GM04504 (cell line): ENCODE results near the gene POU2AF3.

Experiments used
- DNase-seq: peaks from one replicate; pipeline ENCODE4 v3.0.0-alpha.2; 2012; ENCODE audit warnings: low read depth

Gene POU2AF3

DNA sequence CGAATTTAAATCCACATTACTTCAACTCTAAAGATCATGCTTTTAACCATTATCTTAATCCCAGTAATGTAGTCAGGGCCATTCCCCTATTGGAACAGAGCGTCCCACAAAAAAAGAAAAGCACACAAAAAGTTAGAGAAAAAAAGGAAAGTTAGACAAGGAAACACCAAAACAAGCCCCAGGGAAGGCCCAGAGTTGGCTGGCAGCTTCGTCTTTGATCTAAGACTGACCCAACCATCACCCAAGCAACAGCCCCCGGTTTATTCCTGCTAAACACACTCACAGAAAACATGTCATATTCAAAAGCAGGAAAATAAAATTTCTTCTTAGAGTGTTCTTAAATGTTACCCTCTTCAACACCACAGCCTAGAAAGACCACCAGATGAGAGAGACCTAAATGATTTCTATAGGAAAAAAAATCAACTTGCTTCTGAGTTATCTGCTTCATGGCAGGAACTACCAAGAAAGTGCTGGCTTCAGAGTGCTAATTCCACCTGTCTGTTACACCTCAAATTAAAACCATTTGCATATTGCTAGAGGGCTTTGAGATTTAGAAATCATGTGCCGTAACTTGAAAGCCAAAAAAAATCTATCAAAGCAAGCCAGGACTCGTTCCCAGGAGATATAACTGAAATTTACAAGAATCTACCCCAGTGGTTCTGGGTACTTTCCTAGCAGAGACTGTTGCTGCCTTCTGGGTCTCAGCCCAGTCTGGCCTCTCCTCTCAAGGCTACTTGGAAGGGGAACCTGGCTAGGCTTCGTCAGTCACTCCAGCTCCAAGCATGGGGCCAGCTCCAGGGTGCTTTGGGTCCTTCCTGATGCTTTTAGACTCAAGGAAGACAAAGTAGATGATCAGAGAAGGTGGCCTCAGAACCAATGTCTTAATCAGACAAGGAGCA is 31.2 kb downstream of the POU2AF3 start:
- no peak for DNase-seq

DNA sequence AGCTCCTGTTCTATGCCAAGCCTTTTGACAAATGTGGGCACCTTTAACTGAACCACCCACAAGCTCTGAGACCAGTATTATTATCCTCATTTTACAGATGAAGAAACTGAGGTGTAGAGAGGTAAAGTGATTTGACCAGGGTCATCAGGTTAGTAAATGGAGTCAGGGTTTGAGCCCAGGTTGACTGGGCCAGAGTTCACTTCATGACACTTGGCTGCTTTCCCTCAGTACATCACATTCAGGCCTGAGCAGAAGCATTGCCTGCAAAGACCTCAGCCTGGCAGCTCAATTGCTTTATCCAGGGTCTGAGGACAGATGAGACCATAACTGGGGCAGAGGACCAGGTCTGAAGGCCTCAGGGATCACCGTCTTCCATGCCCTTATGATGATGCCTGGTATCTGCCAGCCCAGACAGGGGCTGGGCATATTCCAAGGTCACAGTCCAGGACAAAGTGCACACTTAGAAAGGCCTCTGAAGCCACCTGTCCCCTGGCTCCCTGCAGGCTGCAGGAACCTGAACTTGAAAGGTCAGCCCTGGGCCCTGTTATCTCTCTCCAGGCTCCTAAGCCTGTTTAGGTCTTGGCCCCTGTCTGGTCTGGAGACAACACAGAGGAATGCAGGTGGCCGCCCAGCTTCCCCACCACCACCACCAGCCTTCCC is 32.0 kb downstream of the POU2AF3 start:
- DNase-seq: no peak

DNA sequence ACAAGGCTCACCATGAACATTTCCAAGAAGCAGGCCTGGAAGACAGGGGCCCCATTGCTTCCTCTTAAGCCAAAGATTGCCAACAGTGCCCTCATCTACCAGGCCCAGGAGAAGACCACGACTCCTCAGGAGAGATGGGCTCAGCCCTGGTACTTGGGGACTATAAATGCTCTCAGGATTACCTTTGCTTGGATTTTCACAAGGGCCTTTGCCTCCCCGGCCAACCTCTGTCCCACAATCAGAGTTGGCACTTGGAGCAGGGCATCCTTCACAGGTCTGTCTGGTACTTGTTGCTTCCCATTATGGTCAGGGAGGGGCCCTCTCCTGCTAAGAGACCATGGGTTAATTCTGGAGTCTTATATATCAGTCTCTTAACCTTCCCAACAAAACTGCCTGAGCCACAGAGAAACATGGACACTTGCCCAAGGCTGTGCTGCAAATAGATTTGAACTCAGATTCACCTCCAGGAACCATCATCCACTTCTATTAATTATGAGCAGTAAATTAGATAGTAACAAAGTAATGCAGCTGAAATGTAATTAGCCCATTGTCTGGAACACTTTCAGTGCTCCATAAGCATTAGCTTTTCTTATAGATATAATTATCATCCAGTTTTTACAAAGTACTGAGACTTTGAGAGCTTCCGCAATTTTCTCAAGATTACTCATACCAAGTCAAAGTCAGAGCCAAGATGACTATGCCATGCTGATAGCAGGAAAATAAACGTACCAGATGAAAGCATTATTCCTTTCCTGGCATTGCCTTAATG is 33.5 kb downstream of the POU2AF3 start:
- DNase-seq: no peak

DNA sequence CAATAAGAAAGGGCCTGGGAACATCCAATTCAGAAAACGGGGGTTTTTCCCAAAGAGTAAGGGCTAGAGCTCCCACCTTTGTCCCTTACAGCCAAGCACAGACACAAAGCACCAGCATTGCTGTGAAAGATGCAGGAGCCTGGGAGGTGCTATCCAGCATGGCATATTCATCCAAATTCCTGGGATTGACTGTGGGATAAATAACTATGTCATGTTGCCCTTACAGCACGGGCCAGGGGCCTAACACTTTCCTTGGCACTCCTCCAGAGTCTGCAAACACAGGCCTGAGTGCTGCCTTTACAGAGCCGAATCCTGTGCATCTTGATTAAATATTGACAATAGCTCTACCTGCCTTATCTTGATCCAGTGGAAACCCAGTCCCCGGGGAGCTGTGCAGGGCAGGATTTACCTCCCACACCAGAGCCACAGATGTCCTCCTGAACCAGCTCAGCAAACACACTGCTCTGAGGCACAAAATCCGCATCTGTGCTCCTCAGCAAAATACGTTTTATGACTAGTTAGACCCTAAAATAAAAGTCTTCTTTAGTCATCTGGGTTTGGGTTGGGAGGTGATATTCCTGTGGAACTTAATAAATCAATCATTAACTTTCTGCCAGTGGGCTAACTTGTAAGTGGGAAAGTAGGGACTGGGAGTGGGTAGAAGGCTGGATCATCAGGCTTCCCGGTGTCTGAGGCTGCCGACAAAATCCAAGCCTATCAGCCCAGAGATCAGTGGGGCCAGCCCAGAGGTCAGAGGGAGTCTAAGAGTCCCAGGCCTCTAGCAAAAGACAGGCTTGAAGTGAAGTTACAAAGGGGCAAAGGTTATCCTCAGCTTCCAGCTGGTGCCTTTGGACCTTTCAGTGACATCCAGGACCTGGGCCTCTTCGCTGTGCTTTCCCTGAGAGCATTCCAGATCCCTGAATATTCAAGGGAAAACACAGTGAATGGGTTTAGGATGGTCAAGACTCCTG is 36.5 kb downstream of the POU2AF3 start:
- DNase-seq: no peak

DNA sequence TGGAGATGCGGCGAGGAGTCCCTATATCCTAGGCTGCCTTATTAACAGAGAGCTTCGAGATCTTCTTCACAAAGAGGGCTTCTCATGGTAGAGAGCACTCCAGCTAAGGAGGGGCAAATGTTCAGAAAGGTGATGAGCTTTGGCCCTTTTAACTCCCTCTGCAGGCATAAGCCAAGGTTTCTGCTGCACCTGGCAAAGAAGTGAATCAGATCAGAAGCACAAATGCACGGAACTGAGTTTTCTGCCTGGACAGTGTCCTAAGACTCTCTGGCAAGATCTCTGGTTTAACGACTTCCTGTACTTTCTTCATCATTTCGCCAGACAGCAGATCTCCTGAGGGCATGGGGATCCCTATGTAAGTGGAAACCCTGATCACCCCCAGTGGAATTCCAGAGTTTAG is 37.2 kb downstream of the POU2AF3 start:
- DNase-seq: no peak

DNA sequence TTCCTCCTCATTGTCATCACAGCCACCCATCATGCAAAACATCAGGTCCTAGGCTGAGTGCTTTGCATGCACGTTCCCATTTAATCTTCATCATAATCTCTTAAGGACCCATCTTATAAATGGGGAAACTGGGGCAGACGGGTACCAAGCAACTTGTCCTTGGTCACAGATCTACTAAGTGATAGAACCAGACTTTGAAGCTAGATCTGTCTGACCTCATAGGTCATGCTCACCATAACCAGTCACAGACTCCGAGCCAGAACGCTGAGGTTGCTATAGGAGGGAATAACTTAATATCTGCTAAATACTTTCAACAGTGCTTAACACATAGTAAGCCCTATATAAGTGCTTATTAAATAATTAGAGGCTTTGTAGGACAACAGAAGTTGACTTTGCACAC is 37.7 kb downstream of the POU2AF3 start:
- no peak for DNase-seq

DNA sequence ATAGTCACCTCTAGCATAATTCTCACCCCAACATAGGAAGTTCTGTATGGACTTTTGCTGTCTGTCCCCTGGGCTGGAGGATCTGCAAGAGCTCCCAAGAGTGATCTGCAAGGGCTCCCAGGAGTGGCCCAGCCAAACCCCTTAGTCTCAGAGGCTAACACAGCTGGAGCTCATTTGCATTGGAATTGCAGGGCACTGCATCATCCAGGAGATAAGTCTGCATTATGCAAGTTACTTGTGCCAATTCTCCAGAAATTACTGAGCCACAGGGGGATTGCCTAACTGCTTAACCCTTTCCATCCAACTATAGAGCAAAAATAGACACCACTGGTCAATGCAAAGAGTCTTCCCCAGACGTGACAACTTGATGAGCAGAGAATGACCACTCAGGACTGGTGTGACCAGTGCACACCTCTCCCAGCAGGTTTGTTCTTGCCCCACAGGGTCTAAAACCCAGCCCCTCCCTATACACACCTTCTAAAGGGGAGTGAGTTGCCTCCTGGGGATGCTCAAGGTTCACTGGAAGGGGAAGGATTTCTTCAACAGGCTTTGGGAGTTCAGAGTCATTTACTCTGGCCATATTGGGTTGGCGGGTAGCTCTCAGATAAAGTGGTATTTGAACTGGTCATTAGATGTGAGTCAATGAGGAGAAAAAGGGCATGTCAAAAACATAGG is 38.4 kb downstream of the POU2AF3 start:
- peak; percentile 56 for DNase-seq

DNA sequence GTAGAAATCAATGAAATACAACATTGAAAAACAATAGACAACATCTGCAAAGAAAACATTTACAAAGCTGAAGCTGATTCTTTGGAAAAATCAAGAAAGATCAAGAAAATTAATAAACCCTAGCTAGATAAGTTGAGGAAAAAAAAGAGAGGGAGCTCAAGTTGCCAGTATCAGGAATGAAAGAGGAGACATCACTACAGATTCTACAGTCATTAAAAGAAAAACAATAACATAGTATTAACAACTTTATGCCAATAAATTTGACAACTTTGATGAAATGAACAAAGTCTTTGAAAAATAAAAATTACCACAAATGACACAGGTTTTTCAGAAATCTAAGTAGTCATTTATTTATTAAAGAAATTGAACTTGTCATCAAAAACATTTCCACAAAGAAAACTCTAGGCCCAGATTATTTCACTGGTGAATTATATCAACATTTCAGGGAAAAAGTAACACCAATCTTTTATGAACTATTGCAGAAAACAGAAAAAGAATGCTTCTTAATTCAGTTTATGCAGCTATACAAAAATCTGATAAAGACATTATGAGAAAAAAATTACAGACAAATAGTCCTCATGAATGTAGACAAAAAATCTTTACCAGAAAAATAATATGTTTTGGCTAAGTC is 41.5 kb downstream of the POU2AF3 start:
- no peak for DNase-seq

DNA sequence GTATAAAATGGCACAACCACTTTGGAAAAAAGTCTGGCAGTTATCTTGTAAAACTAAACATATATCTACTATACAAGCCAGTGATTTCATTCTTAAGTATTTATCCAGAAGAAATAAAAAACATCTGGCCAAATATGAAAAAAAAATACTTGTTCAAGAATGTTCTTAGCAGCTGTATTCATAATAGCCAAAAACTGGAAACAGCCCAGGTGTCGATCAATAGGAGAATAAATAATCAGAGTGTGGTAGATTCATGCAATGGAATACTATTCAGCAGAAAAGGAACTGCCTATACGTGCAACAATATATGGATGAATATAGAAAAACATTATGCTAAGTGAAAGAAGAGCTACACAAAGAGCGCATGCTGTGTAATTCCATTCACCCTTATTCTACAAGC is 44.0 kb downstream of the POU2AF3 start:
- no peak for DNase-seq

DNA sequence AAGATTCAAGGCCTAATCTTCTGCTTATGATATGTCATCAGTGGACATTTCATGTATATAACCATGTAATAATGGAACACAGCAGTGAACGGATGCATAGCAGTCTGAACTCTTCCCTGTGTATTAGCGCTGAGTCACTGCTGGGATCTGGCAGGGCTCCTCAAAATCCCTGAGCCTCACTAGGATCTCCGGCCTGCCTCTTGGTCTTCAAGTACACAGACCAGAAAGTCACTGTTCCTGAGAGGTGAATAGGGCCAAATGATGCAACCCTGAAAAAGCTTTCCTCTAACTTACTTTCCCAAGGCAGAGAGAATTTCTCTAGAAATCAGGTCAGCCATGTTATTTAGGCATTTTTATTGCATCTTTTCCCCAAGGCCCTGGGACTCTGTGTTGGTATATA is 45.7 kb downstream of the POU2AF3 start:
- peak; percentile 53 for DNase-seq

DNA sequence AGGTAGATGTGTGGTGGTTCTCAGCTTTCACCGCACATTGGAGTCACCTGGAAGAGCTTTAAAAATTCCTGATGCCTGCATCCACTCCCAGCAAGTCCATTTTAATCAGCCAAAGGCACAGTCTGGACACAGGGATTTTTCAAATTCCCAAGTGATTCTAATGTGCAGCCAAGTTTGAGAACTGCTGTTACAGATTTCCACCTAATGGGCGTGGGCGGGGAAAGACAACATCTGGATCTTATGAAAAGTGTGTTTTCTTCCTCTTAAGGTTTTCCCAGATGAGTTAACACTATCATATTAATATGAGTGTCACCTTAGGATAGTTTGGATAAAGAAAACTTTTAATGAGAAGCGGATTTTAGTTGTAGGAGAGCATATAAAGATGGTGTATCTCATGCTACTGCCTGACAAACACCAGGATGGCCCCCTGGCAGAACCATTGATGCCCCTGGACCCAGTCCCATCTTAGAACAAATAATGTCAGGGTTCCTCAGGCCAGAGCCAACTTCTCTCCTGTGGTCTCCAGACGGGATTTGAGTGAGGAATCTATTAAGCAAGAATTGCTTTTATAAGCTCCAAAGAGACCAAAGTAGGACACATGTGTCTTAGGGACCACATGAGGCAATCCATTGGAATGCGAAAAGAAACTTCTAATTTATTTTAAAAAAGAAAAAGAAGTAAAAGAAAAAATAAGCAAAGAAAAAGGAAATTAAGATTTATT is 48.8 kb downstream of the POU2AF3 start:
- no peak for DNase-seq

DNA sequence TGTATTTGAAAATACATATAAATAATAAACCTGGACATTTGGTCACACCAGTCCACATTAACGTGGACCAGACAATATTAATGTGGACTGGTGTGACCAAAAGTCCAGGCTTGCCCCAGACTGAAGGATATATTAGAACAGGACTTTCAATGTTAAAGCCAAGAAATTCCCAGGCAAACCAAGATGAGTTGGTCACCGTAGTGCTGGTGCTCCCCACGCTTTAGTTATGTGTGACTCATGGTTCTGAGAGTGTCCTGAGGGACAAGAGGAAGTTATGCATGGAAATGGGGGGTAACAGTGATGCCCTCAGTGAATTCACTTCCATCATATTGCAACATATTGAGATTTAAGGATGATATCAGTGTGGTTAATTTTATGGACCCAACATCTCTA is 49.4 kb downstream of the POU2AF3 start:
- no peak for DNase-seq

DNA sequence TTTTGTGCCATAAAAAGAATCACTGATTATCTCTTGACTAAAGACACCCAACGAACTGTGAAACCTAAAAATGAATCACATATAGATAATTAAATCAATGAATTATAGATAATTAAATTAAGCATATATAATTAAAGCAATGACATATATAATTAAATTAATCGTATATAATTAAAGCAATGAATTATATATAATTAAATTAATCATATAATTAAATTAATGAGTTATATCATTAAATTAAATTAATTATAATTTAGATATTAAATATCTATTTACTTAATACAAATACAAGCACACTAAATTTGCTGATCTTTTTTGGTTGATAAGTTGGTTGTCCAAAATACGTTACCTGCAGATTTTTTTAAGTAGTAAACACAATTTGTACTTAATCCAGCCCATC is 49.8 kb downstream of the POU2AF3 start:
- no peak for DNase-seq

DNA sequence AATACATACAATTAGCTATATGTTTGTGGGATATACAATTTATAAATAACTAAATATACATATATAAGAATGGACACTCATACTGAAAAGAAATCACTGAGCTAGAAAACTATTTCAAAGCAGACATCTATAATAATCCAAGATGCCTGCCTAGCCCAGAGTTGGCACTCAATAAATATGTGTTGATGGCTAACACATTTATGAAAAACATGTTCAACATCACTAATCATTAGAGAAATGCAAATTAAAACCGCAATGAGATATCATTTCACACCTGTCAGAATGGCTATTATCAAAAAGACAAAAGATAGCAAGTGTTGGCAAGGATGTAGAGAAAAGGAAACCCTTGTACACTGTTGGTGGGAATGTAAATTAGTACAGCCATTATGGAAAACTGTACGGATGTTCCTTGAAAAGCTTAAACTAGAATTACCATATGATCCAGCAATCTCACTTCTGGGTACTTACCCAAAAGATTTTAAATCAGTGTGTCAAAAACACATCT is 50.9 kb downstream of the POU2AF3 start:
- DNase-seq: no peak

DNA sequence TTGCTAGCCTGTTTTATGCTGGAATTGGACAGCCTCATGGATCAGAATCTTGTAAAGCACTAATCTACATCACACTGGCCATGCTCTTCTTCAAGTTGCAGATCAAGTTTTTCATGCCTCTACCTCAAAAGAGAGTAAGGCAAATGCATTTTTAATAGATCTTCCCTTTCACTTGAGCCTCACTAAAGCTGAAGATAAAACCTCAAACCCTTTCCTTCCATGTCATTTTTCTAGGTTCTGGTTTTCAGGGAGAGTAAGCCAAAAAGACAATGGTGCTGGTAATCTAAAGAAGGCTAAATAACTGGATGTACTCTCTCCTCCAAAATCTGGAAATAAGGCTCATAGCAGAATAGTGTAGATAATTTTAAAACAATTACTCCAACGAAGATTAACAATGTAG is 52.5 kb downstream of the POU2AF3 start:
- no peak for DNase-seq

DNA sequence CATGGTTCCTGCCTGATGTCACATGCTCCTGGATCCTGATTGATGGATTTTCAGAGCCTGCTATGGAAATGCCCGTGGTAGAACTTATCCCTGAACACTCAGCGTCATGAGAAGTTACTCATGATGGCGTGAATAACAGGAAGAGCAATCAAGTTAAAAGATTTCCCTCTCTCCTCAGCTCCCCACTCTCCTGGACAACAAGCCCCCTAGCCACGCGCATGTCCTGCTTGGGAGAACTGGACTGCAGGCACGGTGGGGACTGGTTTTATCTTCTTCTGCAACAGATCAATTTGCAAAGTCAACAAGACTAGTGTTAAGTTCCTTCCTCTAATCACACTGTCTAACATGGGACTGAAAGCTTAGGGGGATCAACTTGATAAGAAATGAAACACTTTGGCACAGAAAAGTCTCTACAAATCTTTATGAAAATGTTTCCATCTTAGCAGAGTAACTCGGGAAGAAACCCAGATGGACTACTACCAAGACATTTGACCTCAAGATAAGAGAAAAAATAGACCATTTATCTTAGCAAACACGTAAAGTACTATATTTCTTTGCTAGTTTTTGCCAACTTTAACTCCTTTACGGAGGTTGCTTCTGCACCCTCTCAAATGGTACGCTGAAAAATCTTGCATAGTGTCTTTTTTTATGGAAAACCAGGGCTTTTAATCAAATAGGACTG is 53.2 kb downstream of the POU2AF3 start:
- DNase-seq: no peak

DNA sequence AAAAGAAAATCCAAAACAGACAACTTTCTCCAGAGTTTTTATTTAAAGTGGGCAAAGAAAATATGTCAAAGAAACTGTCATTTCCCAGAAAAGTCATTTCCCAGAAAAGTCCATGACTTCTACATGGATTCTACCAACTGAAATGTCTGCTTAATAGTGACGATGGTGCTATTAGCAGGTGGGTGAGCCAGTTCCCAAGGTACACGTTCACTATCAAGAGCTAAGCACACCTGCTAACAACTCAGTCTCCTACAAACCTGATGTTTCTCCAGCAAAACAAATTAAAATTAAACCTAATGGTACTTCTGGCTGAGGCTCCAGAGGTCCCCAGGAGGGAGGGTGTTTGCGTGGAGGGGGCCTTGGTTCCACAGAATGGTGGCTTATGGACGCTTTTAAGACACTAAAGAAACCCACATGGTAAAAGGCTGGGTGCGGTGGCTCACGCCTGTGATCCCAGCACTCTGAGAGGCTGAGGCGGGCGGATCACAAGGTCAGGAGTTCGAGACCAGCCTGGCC is 53.9 kb downstream of the POU2AF3 start:
- no peak for DNase-seq

DNA sequence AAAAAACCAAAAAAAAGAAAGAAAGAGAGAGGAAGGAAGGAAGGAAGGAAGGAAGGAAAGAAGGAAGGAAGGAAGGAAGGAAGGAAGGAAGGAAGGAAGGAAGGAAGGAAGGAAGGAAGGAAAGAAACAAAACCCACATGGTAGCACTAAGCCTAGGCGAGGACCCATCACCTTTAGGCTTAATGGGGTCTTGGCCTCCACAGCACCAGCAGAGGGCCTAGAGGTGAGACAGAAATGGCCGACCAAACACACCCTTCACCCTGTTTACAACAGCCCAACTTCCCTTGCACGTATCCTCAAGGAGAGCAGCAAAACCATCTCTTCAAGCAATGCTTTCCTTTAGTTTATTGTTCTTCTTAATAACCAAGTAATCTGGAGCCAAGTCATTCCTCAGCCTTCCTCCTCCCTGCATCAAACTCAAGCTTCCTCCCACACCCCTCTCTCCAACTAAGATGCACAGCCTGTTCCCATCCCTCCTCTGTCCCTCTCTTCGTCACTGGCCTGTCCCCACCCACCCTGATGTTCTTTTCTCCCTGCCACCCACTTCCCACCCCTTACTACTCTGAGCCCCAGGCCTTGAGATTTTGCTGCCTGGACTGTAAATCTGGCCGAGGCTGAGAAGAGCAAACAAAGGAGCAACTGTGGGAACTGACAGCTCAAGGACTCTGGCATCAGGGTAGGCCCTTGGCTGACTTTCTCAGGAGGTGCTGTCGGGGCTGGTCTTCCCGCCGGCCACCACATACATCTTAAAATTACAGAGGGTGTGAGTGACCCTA is 54.8 kb downstream of the POU2AF3 start:
- DNase-seq: no peak
